NCI-H1694 treated with DMSO at 0.1 percent for 48 hours (cell line): ENCODE data around the gene RILPL1.
"Not testable (repeated sequence)": the region's sequence is repeated elsewhere in the genome, so short reads cannot be mapped to it uniquely, and the experiment has no call there.

Experiments used
- DNase-seq: peaks from one replicate; lab custom pipeline; 2025; lab: John Stamatoyannopoulos, UW

RILPL1 gene

DNA sequence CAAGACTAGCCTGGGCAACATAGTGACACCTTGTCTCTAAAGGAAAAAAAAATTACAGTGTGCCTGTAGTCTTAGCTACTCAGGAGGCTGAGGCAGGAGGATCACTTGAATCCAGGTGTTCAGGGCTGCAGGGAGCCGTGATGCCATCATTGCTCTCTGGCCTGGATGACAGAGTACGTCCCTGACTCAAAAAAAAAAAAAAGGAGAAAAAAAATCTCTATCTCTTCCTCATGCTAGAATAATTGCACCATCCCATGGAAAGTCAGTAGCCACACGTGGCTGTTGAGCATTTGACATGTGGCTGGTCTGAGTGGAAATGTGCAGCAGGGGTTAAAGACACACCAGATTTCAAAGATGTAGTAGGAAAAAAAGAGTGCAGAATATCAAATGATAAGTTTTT lies 3.8 kb downstream of the RILPL1 start:
- DNase-seq = no peak

DNA sequence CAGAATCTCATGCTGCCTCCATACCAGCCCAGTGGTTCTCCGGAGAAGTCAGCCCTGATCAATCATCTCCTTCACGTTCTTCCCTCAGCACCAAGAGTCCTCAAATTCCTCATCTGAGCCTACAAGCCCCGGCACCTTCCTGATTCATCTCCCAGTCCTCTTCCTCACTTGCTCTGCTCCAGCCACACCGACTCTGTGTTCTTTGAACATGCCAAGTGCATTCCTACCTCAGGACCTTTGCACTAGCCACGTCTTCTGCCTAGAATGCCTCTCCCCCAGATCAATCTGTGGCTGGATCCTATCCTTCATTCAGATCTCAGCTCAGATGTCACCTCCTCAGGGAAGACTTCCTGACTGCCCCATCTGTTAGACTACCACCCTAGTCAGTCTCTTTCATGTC lies 4.7 kb downstream of the RILPL1 start:
- DNase-seq = no peak

- DNase-seq = no peak
These were observed 6.9 kb downstream of the RILPL1 start for GRCh38 chr12:123526542-123527080.

DNA sequence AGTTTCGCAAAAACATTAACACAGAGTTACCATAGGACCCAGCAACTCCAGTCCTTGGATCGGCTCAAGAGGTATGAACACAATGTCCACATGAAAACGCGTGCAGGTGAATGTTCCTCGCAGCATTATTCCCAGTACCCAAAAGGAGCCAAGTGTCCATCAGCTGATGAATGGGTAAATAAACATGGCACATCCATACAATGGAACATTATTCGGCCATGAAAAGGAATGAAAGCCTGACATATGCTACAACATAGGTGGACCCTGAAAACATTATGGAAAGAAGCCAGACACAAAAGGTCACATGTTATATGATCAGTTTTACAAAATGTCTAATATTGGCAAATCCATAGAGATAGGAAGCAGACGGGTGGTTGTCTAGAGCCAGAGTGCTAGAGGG lies 9.1 kb downstream of the RILPL1 start:
- no peak for DNase-seq

- no peak for DNase-seq
These were observed 10.0 kb downstream of the RILPL1 start for GRCh38 chr12:123523518-123523917.

DNA sequence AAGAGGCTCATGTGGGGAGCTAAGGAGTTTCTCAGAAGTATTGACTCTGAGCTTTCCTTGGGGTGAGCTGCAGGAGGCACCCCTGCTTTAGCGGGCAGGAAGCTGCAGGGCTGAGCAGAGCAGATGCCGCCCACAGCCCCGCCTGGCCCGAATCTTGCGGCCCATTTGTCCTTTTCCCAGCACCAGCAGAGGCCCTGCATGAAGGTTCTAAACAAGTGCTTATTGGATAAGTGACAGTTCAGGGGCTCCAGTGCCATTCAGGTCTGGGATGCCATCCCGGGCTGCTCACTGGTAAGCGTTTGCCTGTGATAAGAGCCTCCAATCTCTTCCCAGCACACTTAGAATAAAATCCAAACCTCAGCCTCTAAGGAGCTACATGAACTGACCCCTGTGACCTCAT lies 11.4 kb downstream of the RILPL1 start:
- DNase-seq = no peak

GRCh38 chr12:123520567-123521474 lies 12.7 kb downstream of the RILPL1 start:
- DNase-seq = no peak

DNA sequence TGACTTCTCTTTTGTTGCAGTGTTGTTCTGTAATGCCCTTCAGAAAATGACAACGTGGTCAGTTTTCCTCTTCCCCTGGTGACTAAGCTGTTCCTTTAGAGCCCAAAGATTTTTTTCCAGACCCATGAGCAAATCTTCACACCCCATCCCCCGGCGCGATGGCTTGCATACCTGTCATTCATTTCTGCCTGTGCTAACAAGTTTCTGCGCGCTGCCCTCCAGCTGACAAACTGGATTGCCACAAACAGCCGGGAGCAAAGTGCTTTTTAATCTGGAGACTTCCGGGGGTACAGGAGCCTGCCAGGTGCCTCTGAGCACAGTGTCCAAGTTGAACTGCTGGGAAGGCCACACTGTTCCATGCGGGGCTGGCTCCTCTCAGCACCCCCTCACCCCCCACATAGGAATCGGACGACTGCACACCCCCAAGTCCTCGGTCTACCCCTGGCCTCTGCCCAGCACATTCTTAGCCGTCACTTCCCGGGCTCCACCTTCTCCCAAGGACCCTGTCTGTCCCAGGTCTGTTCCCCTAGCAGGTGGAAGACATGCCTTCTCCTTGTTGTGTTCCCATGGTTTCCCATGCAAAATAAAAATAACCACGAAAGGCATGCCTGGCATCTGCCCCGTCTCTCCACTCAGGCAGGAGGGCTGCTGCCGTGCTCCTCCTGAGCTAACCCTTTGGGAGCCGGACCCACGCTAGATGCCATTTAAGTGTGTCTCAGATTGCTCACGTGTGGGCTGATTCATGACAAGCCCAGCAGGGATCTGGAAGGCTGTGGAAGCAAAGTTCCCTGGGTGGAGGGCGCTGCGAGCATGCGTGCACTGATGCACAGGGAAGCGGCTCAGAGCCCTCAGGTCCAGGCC lies 14.1 kb downstream of the RILPL1 start:
- DNase-seq = no peak

DNA sequence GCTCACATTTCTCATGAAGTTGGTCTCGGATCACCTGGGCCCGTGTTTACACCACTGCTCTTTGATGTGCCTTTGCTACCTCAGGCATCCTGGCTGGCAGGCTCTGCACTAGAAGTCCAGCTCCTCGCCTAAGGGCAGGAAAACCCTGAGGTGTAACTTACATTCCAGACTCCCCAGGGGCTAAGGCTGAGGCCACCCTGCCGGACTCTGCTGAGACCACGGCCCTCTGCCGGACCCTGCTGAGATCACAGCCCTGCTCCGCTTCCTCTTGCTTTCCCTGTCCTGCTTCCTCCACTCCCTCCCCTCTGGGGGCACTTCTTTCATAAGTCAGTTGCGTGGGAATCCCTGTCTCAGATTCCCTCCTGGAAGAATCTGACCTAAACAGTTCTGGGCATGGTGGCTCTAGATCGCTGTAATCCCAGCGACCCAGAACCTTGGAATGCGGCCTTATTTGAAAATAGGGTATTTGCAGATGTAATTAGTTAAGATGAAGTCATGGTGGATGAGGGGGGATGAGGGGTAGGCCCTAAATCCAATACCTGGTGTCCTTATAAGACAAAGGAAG lies 17.2 kb downstream of the RILPL1 start:
- no peak for DNase-seq

DNA sequence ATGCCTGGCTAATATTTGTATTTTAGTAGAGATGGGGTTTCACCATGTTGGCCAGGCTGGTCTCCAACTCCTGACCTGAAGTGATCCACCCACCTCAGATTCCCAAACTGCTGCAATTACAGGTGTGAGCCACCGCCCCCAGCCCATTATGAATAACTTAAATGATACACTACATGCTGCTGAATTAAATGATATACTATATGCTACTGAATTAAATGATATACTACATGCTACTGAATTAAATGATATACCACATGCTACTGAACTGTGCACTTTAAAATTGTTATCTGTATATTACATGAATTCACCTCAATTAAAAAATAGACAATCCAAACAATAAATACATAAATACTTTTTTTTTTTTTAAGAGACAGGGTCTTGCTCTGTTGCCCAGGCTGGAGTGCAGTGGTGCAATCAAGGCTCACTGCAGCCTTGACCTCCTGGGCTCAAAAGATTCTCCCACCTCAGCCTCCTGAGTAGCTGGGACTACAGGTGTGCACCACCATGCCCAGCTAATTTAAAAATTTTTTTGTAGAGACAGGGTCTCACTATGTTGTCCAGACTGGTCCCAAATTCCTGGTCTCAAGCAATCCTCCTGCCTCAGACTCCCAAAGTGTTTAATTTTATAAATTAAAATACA lies 18.8 kb downstream of the RILPL1 start:
- not testable (repeated sequence) for DNase-seq

DNA sequence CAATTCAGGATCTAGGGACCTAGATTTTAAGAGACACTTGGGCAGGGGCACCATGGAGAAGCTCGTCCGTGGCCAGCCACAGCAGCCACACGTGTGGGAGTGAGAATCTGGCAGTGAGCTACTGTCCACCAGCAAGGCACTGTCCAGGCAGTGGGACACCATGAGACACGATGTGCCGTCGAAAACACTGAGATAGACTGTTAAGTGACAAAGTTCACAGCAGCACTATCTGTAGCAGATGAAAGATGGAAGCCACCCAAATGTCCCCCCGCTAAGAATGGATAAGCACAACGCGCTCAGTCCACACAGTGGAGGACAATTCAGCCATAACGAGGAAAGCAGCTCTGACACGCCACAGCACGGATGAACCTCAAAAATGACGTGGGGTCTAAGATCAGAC lies 19.7 kb downstream of the RILPL1 start:
- DNase-seq = no peak

- no peak for DNase-seq
These were observed 20.5 kb downstream of the RILPL1 start for GRCh38 chr12:123512838-123513665.

- DNase-seq = no peak
These were observed 26.7 kb downstream of the RILPL1 start for GRCh38 chr12:123506843-123507236.

DNA sequence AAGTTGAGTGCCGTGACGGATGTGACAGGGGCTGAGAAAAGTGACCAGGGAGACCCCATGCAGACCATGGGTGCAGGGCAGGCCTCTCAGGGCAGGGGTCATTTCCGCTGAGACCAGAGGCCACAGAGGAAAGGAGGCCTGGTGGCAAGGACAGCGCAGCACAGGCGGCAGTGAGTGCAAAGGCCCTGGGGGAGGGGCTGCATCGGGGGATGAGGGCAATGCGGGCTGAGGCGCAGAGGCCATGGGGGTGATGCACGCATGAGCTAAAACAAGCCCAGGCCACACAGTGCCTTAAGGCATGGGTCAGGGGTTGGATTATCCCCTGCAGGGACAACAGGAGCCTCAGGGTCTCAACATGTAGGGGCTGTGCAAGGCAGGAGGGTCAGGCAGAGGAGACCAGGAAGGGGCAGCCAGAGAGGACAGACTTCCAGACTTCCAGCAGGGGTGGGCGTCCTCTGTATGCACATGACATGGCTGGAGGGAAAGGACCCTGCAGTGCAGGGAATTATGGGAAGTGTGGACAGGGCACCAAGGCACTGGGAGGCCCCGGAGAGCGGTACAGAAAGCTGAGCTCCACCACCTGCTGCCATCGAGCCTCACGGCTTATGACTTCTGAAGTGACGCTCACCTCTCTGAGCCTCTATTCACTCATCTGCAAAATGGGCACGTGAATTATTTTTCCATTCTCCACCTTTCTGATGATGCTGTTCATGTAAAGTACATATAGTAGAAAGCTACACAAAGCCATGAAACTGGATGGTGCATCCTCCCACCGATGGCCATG lies 27.3 kb downstream of the RILPL1 start:
- no peak for DNase-seq

- no peak for DNase-seq
These were observed 31.3 kb downstream of the RILPL1 start for GRCh38 chr12:123502163-123502704.

DNA sequence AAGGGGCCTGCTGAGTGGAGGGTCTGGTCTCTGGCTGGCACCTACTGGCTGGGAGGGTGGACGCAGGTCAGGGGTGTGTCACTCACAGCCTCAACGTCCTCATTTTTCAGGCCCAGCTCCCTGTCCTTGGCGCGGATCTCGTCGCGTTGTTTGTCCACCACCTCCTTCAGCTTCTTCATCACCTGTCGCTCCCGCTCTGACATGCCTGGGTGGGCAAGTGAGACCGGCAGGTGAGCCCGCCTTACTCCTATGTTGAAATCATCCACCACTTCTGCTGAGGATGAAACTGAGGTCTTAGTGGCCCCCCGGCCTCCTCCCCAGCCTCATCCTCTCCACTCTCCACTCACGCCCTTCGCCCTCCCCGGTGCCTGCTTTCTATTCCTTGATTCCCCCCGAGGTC lies 34.2 kb downstream of the RILPL1 start:
- no peak for DNase-seq

DNA sequence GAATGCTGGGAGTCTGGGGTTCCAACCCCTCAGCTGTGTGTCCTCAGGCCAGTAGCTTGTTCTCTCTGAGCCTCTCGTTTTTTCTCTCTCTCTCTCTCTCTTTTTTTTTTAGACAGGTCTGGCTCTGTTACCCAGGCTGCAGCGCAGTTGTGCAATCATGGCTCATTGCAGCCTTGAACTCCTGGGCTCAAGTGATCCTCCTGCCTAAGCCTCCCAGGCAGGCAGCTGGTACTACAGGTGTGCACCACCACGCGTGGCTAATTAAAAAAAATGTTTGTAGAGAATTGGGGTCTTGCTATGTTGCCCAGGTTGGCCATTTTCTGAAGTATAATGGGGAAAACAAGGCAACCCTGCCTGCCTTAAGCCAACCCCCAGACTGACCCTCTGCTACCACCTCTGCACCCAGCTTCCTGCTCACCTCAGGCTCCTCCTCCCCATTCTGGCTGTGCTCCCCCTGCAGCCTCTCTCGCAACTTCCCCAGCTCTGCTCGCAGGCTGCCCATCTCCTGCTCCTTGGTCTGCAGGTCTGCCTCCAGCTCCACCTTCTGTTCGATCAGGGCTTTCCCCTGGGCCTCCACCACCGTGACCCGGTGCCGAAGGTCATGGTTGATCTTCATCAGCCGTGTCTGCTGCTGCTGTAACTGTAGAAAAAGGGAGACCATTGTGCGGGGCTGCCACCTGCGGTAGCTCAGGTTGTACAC lies 35.2 kb downstream of the RILPL1 start:
- DNase-seq = no peak

DNA sequence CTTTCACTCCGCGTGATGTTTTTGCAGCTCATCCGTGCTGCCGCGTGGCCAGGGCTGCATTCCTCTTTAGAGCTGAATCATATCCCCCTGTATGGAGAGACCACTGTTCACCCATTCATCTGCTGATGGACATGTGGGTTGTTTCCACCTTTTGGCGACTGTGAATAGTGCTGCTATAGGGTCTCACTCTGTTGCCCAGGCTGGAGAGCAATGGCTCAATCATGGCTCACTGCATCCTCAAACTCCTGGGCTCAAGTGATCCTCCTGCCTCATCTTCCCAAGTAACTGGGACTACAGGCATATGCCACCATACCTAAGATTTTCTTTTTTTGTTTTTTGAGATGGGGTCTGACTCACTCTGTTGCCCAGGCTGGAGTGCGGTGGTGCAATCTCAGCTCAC lies 36.5 kb downstream of the RILPL1 start:
- no peak for DNase-seq

- no peak for DNase-seq
These were observed 39.2 kb downstream of the RILPL1 start for GRCh38 chr12:123494124-123494851.
